Measurements from ENCODE around the gene GOLGA7B.
A peak's percentile ranks its signal among the peaks of the same experiment; 100 is the strongest.

Gene GOLGA7B

GRCh38 chr10:97869091-97870042 lies 19.7 kb downstream of the GOLGA7B start:
- H3K27ac ChIP-seq (ENCODE audit: low read depth, low read length) = no peak overlapping the region

GRCh38 chr10:97870990-97871389 lies 21.3 kb downstream of the GOLGA7B start:
- Histone ChIP-seq H3K4me3 (ENCODE audit: low read depth, low read length) (no peak overlapping the region), H3K27me3 (ENCODE audit: control insufficient read depth, insufficient read depth, low read length) (no peaks in the 10 kb centered on the region), H3K9ac (ENCODE audit: low read depth, low read length) (no peak overlapping the region), H3K9me3 (ENCODE audit: control insufficient read depth, insufficient read depth, low read length) (no peaks in the 10 kb centered on the region), H3K36me3 (ENCODE audit: control insufficient read depth, insufficient read depth, low read length) (no peaks in the 10 kb centered on the region), H3K4me1 (ENCODE audit: control insufficient read depth, insufficient read depth, low read length) (peaks cover 29% of the 10 kb centered on the region), H3K27ac (ENCODE audit: low read depth, low read length) (no peak overlapping the region)

More at GRCh38 chr10:97869091-97870042, 19.7 kb downstream of the GOLGA7B start:
- Histone ChIP-seq H3K4me3 (ENCODE audit: low read depth, low read length) (no peak overlapping the region), H3K36me3 (ENCODE audit: control insufficient read depth, insufficient read depth, low read length) (no peaks in the 10 kb centered on the region), H3K9ac (ENCODE audit: low read depth, low read length) (no peak overlapping the region), H3K9me3 (ENCODE audit: control insufficient read depth, insufficient read depth, low read length) (no peaks in the 10 kb centered on the region), H3K4me1 (ENCODE audit: control insufficient read depth, insufficient read depth, low read length) (peaks cover 27% of the 10 kb centered on the region), H3K27me3 (ENCODE audit: control insufficient read depth, insufficient read depth, low read length) (no peaks in the 10 kb centered on the region)

- H3K27me3 ChIP-seq (ENCODE audit: control insufficient read depth, insufficient read depth, low read length) = no peaks in the 10 kb centered on the region
- no peak overlapping the region for H3K27ac ChIP-seq (ENCODE audit: low read depth, low read length)
- no peaks in the 10 kb centered on the region for H3K9me3 ChIP-seq (ENCODE audit: control insufficient read depth, insufficient read depth, low read length)
- H3K4me1 ChIP-seq (ENCODE audit: control insufficient read depth, insufficient read depth, low read length) = peaks cover 40% of the 10 kb centered on the region
- no peaks in the 10 kb centered on the region for H3K36me3 ChIP-seq (ENCODE audit: control insufficient read depth, insufficient read depth, low read length)
- no peak overlapping the region for H3K4me3 ChIP-seq (ENCODE audit: low read depth, low read length)
- no peak overlapping the region for H3K9ac ChIP-seq (ENCODE audit: low read depth, low read length)
These were observed 23.9 kb downstream of the GOLGA7B start for GRCh38 chr10:97873569-97873968.

GRCh38 chr10:97874332-97874731 lies 24.7 kb downstream of the GOLGA7B start:
- Histone ChIP-seq H3K9ac (ENCODE audit: low read depth, low read length) (no peak overlapping the region), H3K27me3 (ENCODE audit: control insufficient read depth, insufficient read depth, low read length) (no peaks in the 10 kb centered on the region)

GRCh38 chr10:97875391-97875790 lies 25.7 kb downstream of the GOLGA7B start:
- no peak overlapping the region for H3K27ac ChIP-seq (ENCODE audit: low read depth, low read length)
- no peaks in the 10 kb centered on the region for H3K27me3 ChIP-seq (ENCODE audit: control insufficient read depth, insufficient read depth, low read length)
- no peak overlapping the region for H3K9ac ChIP-seq (ENCODE audit: low read depth, low read length)
- H3K4me3 ChIP-seq (ENCODE audit: low read depth, low read length) = no peak overlapping the region
- no peaks in the 10 kb centered on the region for H3K9me3 ChIP-seq (ENCODE audit: control insufficient read depth, insufficient read depth, low read length)
- peaks cover 22% of the 10 kb centered on the region for H3K4me1 ChIP-seq (ENCODE audit: control insufficient read depth, insufficient read depth, low read length)
- H3K36me3 ChIP-seq (ENCODE audit: control insufficient read depth, insufficient read depth, low read length) = no peaks in the 10 kb centered on the region

More at GRCh38 chr10:97874332-97874731, 24.7 kb downstream of the GOLGA7B start:
- Histone ChIP-seq H3K9me3 (ENCODE audit: control insufficient read depth, insufficient read depth, low read length) (no peaks in the 10 kb centered on the region), H3K4me1 (ENCODE audit: control insufficient read depth, insufficient read depth, low read length) (peaks cover 32% of the 10 kb centered on the region), H3K36me3 (ENCODE audit: control insufficient read depth, insufficient read depth, low read length) (no peaks in the 10 kb centered on the region), H3K27ac (ENCODE audit: low read depth, low read length) (no peak overlapping the region), H3K4me3 (ENCODE audit: low read depth, low read length) (no peak overlapping the region)

GRCh38 chr10:97876402-97876801 lies 26.8 kb downstream of the GOLGA7B start:
- Histone ChIP-seq H3K9ac (ENCODE audit: low read depth, low read length) (no peak overlapping the region), H3K27me3 (ENCODE audit: control insufficient read depth, insufficient read depth, low read length) (no peaks in the 10 kb centered on the region), H3K9me3 (ENCODE audit: control insufficient read depth, insufficient read depth, low read length) (no peaks in the 10 kb centered on the region), H3K4me3 (ENCODE audit: low read depth, low read length) (no peak overlapping the region), H3K27ac (ENCODE audit: low read depth, low read length) (no peak overlapping the region), H3K4me1 (ENCODE audit: control insufficient read depth, insufficient read depth, low read length) (peaks cover 14% of the 10 kb centered on the region; the same call in 1 of the 2 replicates), H3K36me3 (ENCODE audit: control insufficient read depth, insufficient read depth, low read length) (no peaks in the 10 kb centered on the region)

GRCh38 chr10:97879241-97879640 lies 29.6 kb downstream of the GOLGA7B start:
- H3K4me3 ChIP-seq (ENCODE audit: low read depth, low read length) = no peak overlapping the region
- H3K27me3 ChIP-seq (ENCODE audit: control insufficient read depth, insufficient read depth, low read length) = no peaks in the 10 kb centered on the region; the same call in 1 of the 2 replicates

GRCh38 chr10:97880109-97880508 lies 30.5 kb downstream of the GOLGA7B start:
- Histone ChIP-seq H3K4me1 (ENCODE audit: control insufficient read depth, insufficient read depth, low read length) (peaks cover 14% of the 10 kb centered on the region; the same call in 1 of the 2 replicates), H3K9me3 (ENCODE audit: control insufficient read depth, insufficient read depth, low read length) (no peaks in the 10 kb centered on the region), H3K9ac (ENCODE audit: low read depth, low read length) (no peak overlapping the region), H3K27me3 (ENCODE audit: control insufficient read depth, insufficient read depth, low read length) (no peaks in the 10 kb centered on the region; the same call in 1 of the 2 replicates), H3K4me3 (ENCODE audit: low read depth, low read length) (no peak overlapping the region), H3K27ac (ENCODE audit: low read depth, low read length) (no peak overlapping the region), H3K36me3 (ENCODE audit: control insufficient read depth, insufficient read depth, low read length) (no peaks in the 10 kb centered on the region)

More at GRCh38 chr10:97879241-97879640, 29.6 kb downstream of the GOLGA7B start:
- Histone ChIP-seq H3K36me3 (ENCODE audit: control insufficient read depth, insufficient read depth, low read length) (no peaks in the 10 kb centered on the region), H3K9ac (ENCODE audit: low read depth, low read length) (0 out of 2 replicates have a peak overlapping the region, but pooled peaks have one; percentile 31), H3K27ac (ENCODE audit: low read depth, low read length) (no peak overlapping the region), H3K4me1 (ENCODE audit: control insufficient read depth, insufficient read depth, low read length) (peaks cover 14% of the 10 kb centered on the region; the same call in 1 of the 2 replicates), H3K9me3 (ENCODE audit: control insufficient read depth, insufficient read depth, low read length) (no peaks in the 10 kb centered on the region)

GRCh38 chr10:97882142-97883091 lies 32.8 kb downstream of the GOLGA7B start:
- Histone ChIP-seq H3K9me3 (ENCODE audit: control insufficient read depth, insufficient read depth, low read length) (no peaks in the 10 kb centered on the region), H3K4me1 (ENCODE audit: control insufficient read depth, insufficient read depth, low read length) (no peaks in the 10 kb centered on the region), H3K27me3 (ENCODE audit: control insufficient read depth, insufficient read depth, low read length) (no peaks in the 10 kb centered on the region; the same call in 1 of the 2 replicates), H3K36me3 (ENCODE audit: control insufficient read depth, insufficient read depth, low read length) (no peaks in the 10 kb centered on the region), H3K4me3 (ENCODE audit: low read depth, low read length) (no peak overlapping the region), H3K9ac (ENCODE audit: low read depth, low read length) (no peak overlapping the region), H3K27ac (ENCODE audit: low read depth, low read length) (no peak overlapping the region)

GRCh38 chr10:97883092-97883485 lies 33.4 kb downstream of the GOLGA7B start:
- Histone ChIP-seq H3K9me3 (ENCODE audit: control insufficient read depth, insufficient read depth, low read length) (no peaks in the 10 kb centered on the region), H3K4me1 (ENCODE audit: control insufficient read depth, insufficient read depth, low read length) (no peaks in the 10 kb centered on the region), H3K4me3 (ENCODE audit: low read depth, low read length) (no peak overlapping the region), H3K9ac (ENCODE audit: low read depth, low read length) (no peak overlapping the region), H3K27ac (ENCODE audit: low read depth, low read length) (no peak overlapping the region), H3K27me3 (ENCODE audit: control insufficient read depth, insufficient read depth, low read length) (no peaks in the 10 kb centered on the region; the same call in 1 of the 2 replicates), H3K36me3 (ENCODE audit: control insufficient read depth, insufficient read depth, low read length) (no peaks in the 10 kb centered on the region)
